Upper lobe of left lung (tissue), 4 donors: ENCODE results near the gene KRR1.

Source experiments
- CTCF ChIP-seq, 6 experiments: fragments of 450-650 bp in 4 of 6; fragments of 200-600 bp in 2 of 6; sonication (generic) in 2 of 6; IDR thresholded peaks; one replicate each; pipeline ENCODE4 v1.5.1; 2016 to 2019; ENCODE audit warnings: antibody characterized with exemption in 6 of 6
- EP300 ChIP-seq, 4 donors: sonication (generic); formaldehyde crosslinking; IDR thresholded peaks; one replicate each; pipeline ENCODE4 v1.5.1; 2017; ENCODE audit warnings: antibody characterized with exemption in 4 of 4, control low read depth in 2 of 4
- POLR2A ChIP-seq, 4 donors: fragments of 450-650 bp; IDR thresholded peaks; one replicate each; pipeline ENCODE4 v1.5.1; 2016 to 2017; ENCODE audit warnings: antibody characterized with exemption in 4 of 4, mild to moderate bottlenecking in 2 of 4
- POLR2AphosphoS5 ChIP-seq, 2 donors: sonication (generic); formaldehyde crosslinking; IDR thresholded peaks; one replicate each; pipeline ENCODE4 v1.5.1; 2017; ENCODE audit warnings: antibody characterized with exemption in 2 of 2

GRCh38 chr12:75539889-75540288, 28.5 kb upstream of the KRR1 start:
- TF ChIP-seq POLR2AphosphoS5 (IDR thresholded peaks at IDR 0.05): no peak
- TF ChIP-seq CTCF (IDR thresholded peaks at IDR 0.05): no peak
- TF ChIP-seq POLR2A (IDR thresholded peaks at IDR 0.05): no peak
- no peak for TF ChIP-seq EP300 (IDR thresholded peaks at IDR 0.05)
